ENCODE measurements around the gene TRIM45.
"Not testable (repeated sequence)": the region's sequence is repeated elsewhere in the genome, so short reads cannot be mapped to it uniquely, and the experiment has no call there.

TRIM45 gene

DNA sequence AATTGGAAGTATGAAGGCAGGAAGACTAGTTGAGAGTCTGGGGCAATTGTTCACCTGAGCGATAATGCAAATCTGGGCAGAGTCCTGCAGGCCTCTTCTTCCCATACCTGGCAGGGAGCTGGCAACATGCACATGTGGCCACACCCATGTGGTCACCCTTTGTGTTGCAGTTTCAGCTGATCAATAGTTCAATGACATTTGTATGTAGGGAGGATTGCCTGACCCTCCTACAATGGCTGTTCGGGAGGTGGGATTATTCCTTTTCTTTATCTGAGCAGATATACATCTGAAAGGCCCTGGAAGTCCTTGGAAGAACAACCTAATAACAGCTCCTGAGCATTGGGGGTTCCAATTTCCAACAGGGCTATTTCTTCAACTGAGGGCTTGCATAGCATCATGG is 15.2 kb upstream of the TRIM45 start:
- Histone ChIP-seq H3K27ac (ENCODE audit: low read depth in 2 of 2, low read length in 2 of 2) (no peak overlapping the region), H3K27me3 (ENCODE audit: control insufficient read depth in 2 of 2, insufficient read depth in 2 of 2, low read length in 2 of 2) (no peaks in the 10 kb centered on the region), H3K9ac (ENCODE audit: low read depth in 1 of 2, low read length in 2 of 2) (no peak overlapping the region), H3K9me3 (ENCODE audit: control insufficient read depth in 2 of 2, low read length in 2 of 2) (no peaks in the 10 kb centered on the region), H3K36me3 (ENCODE audit: control insufficient read depth in 2 of 2, insufficient read depth in 2 of 2, low read length in 2 of 2) (no peaks in the 10 kb centered on the region), H3K4me1 (ENCODE audit: control insufficient read depth in 2 of 2, insufficient read depth in 2 of 2, low read length in 2 of 2) (no peaks in the 10 kb centered on the region), H3K4me3 (ENCODE audit: low read length in 2 of 2) (no peak overlapping the region)

DNA sequence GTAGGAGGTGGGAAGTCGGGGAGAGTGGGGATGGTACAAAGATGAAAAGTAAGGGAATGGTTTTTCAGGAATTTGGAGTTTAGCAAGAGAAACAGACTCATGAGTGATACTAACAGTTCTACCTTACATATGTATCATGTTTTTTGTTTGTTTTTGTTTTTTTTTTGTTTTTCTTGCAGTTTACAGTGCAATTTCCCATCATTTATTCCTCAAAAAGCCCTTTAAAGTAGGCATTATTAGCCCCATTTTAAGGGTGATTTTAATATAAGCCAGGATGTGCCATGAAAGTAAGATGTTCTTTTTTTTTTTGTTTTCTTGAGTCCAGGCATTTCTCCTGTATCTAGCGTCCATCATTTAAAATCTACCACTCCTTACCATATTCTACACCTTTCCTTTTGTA is 13.8 kb upstream of the TRIM45 start:
- H3K4me1 ChIP-seq (ENCODE audit: control insufficient read depth in 2 of 2, insufficient read depth in 2 of 2, low read length in 2 of 2): no peaks in the 10 kb centered on the region
- H3K9ac ChIP-seq (ENCODE audit: low read depth in 1 of 2, low read length in 2 of 2): no peak overlapping the region
- no peak overlapping the region for H3K4me3 ChIP-seq (ENCODE audit: low read length in 2 of 2)
- no peaks in the 10 kb centered on the region for H3K36me3 ChIP-seq (ENCODE audit: control insufficient read depth in 2 of 2, insufficient read depth in 2 of 2, low read length in 2 of 2)
- no peaks in the 10 kb centered on the region for H3K27me3 ChIP-seq (ENCODE audit: control insufficient read depth in 2 of 2, insufficient read depth in 2 of 2, low read length in 2 of 2)
- H3K27ac ChIP-seq (ENCODE audit: low read depth in 2 of 2, low read length in 2 of 2): no peak overlapping the region
- no peaks in the 10 kb centered on the region for H3K9me3 ChIP-seq (ENCODE audit: control insufficient read depth in 2 of 2, low read length in 2 of 2)

DNA sequence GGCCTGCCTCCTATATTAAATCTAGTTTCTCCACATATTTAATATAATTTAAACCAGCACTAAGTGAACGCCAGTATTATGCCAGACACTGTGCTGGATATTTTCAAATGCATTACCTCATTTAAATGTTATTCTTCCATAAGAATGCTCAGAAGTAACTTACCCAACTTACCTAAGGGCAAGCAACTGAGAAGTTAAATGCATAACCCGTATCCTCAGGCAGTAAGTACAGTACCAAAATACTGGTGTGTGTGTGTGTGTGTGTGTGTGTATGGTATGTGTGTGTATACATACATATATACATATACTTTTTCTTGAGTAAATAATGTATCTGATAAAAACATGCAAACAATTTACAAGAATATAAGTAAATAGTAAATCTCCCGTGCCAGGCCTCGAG is 9.0 kb upstream of the TRIM45 start:
- Histone ChIP-seq H3K4me3 (ENCODE audit: low read length in 2 of 2) (no peak overlapping the region), H3K27me3 (ENCODE audit: control insufficient read depth in 2 of 2, insufficient read depth in 2 of 2, low read length in 2 of 2) (peaks cover 3% of the 10 kb centered on the region in 2 donors), H3K9ac (ENCODE audit: low read depth in 1 of 2, low read length in 2 of 2) (no peak overlapping the region), H3K36me3 (ENCODE audit: control insufficient read depth in 2 of 2, insufficient read depth in 2 of 2, low read length in 2 of 2) (no peaks in the 10 kb centered on the region), H3K4me1 (ENCODE audit: control insufficient read depth in 2 of 2, insufficient read depth in 2 of 2, low read length in 2 of 2) (no peaks in the 10 kb centered on the region), H3K27ac (ENCODE audit: low read depth in 2 of 2, low read length in 2 of 2) (no peak overlapping the region), H3K9me3 (ENCODE audit: control insufficient read depth in 2 of 2, low read length in 2 of 2) (no peaks in the 10 kb centered on the region)

DNA sequence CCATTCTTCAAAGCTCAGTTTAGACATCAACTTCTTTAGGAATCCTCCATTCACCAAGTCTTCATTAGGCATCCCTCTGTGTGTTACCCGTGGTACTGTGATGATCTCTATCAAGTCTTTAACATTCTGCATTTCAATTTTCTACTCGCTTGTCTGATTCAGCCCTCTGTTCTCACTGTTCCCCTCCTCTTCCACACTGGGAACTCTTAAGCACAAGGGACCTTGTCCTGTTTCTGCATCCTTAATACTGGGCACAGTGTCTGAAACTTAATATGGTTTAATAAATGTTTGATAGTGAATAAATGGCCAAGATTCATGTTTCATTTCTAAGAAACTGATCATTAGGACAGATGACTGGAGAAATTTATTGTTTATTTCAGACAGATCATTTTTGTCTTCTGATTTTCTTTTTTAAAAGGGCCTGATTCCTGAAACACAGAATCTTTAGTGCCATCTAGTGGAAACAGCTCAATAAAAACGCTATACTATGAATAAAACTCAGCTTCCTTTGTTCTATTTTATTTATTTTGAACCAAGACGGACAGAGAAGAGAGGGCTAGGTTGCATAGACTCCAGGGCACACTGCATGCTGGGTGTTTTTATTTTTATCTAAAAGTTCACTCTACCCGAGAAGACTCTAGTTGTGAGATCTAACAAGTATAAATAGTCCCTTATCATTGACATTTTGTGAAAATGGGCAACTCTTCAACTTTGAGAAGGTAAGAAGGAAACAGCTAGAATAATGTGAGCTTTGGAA is 7.0 kb upstream of the TRIM45 start:
- H3K36me3 ChIP-seq (ENCODE audit: control insufficient read depth in 2 of 2, insufficient read depth in 2 of 2, low read length in 2 of 2): no peaks in the 10 kb centered on the region
- H3K9ac ChIP-seq (ENCODE audit: low read depth in 1 of 2, low read length in 2 of 2): no peak overlapping the region
- H3K9me3 ChIP-seq (ENCODE audit: control insufficient read depth in 2 of 2, low read length in 2 of 2): no peaks in the 10 kb centered on the region
- H3K4me1 ChIP-seq (ENCODE audit: control insufficient read depth in 2 of 2, insufficient read depth in 2 of 2, low read length in 2 of 2): no peaks in the 10 kb centered on the region
- H3K27ac ChIP-seq (ENCODE audit: low read depth in 2 of 2, low read length in 2 of 2): no peak overlapping the region
- H3K4me3 ChIP-seq (ENCODE audit: low read length in 2 of 2): no peak overlapping the region
- H3K27me3 ChIP-seq (ENCODE audit: control insufficient read depth in 2 of 2, insufficient read depth in 2 of 2, low read length in 2 of 2): peaks cover 3 to 5% of the 10 kb centered on the region in 2 donors

DNA sequence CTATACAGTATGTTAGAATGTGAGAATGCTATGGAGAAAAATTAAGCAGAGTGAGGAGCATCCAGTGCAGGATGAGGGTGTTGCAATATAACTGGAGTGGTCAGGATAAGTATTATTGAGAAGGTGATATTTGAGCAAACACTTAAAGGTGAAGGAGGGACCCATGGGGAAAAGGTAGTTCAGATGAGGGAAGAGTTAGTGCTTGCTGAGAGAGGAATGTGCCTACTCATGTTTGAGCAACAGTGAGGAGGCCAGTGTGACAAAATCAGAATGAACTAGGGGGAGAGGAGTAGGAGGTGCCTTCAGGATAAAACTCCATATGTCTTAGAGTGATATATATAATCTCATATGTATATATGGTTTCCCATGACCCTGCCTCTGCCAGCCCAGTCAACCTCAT is 6.2 kb upstream of the TRIM45 start:
- no peaks in the 10 kb centered on the region for H3K36me3 ChIP-seq (ENCODE audit: control insufficient read depth in 2 of 2, insufficient read depth in 2 of 2, low read length in 2 of 2)
- H3K9ac ChIP-seq (ENCODE audit: low read depth in 1 of 2, low read length in 2 of 2): no peak overlapping the region
- H3K27ac ChIP-seq (ENCODE audit: low read depth in 2 of 2, low read length in 2 of 2): no peak overlapping the region
- H3K27me3 ChIP-seq (ENCODE audit: control insufficient read depth in 2 of 2, insufficient read depth in 2 of 2, low read length in 2 of 2): peaks cover 3 to 5% of the 10 kb centered on the region in 2 donors
- no peaks in the 10 kb centered on the region for H3K4me1 ChIP-seq (ENCODE audit: control insufficient read depth in 2 of 2, insufficient read depth in 2 of 2, low read length in 2 of 2)
- H3K4me3 ChIP-seq (ENCODE audit: low read length in 2 of 2): no peak overlapping the region
- no peaks in the 10 kb centered on the region for H3K9me3 ChIP-seq (ENCODE audit: control insufficient read depth in 2 of 2, low read length in 2 of 2)

DNA sequence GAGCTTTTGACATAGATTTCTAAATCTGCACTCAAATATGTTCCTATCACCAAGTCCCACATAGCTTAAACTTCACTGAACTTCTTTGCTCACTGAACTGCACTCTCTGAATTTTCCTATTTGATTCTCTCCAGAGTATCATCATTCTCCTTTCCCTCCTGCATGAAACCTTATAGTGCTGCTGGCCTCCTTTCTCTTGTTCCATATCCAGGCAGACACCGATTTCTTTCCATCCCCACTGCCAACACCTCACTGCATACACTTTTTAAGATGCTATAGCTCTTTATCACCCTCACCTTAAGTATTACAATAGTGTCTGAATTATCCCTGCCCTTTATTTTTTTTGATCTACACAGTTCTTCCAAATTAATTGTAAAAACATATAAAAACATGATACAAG is 3.1 kb upstream of the TRIM45 start:
- Histone ChIP-seq H3K9ac (ENCODE audit: low read depth in 1 of 2, low read length in 2 of 2) (no peak overlapping the region), H3K27ac (ENCODE audit: low read depth in 2 of 2, low read length in 2 of 2) (no peak overlapping the region), H3K9me3 (ENCODE audit: control insufficient read depth in 2 of 2, low read length in 2 of 2) (no peaks in the 10 kb centered on the region), H3K4me1 (ENCODE audit: control insufficient read depth in 2 of 2, insufficient read depth in 2 of 2, low read length in 2 of 2) (peaks cover 8 to 14% of the 10 kb centered on the region in 2 donors), H3K36me3 (ENCODE audit: control insufficient read depth in 2 of 2, insufficient read depth in 2 of 2, low read length in 2 of 2) (no peaks in the 10 kb centered on the region), H3K4me3 (ENCODE audit: low read length in 2 of 2) (no peak overlapping the region), H3K27me3 (ENCODE audit: control insufficient read depth in 2 of 2, insufficient read depth in 2 of 2, low read length in 2 of 2) (peaks cover 3 to 5% of the 10 kb centered on the region in 2 donors)

DNA sequence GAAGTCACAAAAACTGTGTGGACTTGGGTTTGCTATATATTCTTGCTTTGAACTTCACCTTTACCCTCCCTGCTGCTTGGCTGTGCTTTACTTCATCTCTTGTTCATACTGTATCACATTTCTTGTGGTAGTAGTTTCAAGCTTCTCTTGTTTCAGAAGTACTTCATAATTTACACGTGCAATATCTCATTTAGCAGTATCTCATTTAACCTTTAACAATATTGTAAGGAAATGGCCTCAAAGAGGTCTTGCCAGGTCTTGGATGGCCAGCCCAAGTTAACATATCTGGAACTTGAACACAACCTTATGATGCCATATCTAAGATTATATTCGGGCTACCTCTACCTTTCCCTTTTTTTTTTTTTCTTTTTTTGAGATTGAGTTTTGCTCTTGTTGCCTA is 1.7 kb upstream of the TRIM45 start:
- H3K27me3 ChIP-seq (ENCODE audit: control insufficient read depth in 2 of 2, insufficient read depth in 2 of 2, low read length in 2 of 2): peaks cover 3 to 5% of the 10 kb centered on the region in 2 donors

DNA sequence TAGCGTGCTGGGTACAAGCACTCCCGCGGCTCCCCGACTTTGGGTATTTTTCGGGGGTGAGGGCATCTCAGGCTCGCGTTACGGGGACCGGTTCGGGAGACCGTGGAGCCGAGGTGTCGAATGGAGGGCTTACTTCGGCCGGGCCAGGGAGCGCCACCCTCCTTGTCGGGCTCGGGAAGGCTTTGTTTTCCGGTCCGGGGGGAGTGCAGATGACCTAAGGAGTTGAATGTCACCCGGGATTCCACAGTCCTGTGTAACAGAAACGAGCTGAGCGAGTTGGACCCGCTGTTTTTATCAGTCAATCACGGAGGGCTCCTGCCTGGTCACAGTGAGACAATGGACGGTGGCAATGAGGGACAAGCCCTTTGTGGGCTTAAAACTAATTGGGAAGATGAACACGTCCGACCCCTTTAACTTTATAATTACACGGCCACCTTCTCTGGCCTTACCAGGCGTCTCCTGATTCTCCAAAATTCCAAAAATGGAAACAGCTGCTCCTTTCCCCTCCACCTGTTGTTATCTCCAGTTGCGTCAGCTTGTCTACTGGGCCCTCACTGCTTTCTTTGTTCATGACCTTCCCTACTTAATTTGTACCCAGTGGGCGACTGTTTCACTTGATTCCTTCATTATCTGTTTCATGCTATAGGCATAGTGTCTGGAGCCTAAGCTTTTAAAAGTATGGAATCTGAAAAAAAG is 929 bp upstream of the TRIM45 start:
- Histone ChIP-seq H3K4me3 (ENCODE audit: low read length in 2 of 2) (peak overlapping the region; percentile 90 to 97), H3K27ac (ENCODE audit: low read depth in 2 of 2, low read length in 2 of 2) (no peak overlapping the region), H3K9ac (ENCODE audit: low read depth in 1 of 2, low read length in 2 of 2) (peak overlapping the region; percentile 78 to 87), H3K36me3 (ENCODE audit: control insufficient read depth in 2 of 2, insufficient read depth in 2 of 2, low read length in 2 of 2) (no peaks in the 10 kb centered on the region), H3K4me1 (ENCODE audit: control insufficient read depth in 2 of 2, insufficient read depth in 2 of 2, low read length in 2 of 2) (peaks cover 8 to 14% of the 10 kb centered on the region in 2 donors), H3K9me3 (ENCODE audit: control insufficient read depth in 2 of 2, low read length in 2 of 2) (no peaks in the 10 kb centered on the region), H3K27me3 (ENCODE audit: control insufficient read depth in 2 of 2, insufficient read depth in 2 of 2, low read length in 2 of 2) (peaks cover 3 to 5% of the 10 kb centered on the region in 2 donors)

More for the DNA sequence above, 1.7 kb upstream of the TRIM45 start:
- no peak overlapping the region for H3K9ac ChIP-seq (ENCODE audit: low read depth in 1 of 2, low read length in 2 of 2)
- peaks cover 8 to 14% of the 10 kb centered on the region in 2 donors for H3K4me1 ChIP-seq (ENCODE audit: control insufficient read depth in 2 of 2, insufficient read depth in 2 of 2, low read length in 2 of 2)
- no peak overlapping the region for H3K4me3 ChIP-seq (ENCODE audit: low read length in 2 of 2)
- no peaks in the 10 kb centered on the region for H3K36me3 ChIP-seq (ENCODE audit: control insufficient read depth in 2 of 2, insufficient read depth in 2 of 2, low read length in 2 of 2)
- H3K27ac ChIP-seq (ENCODE audit: low read depth in 2 of 2, low read length in 2 of 2): no peak overlapping the region
- H3K9me3 ChIP-seq (ENCODE audit: control insufficient read depth in 2 of 2, low read length in 2 of 2): no peaks in the 10 kb centered on the region

DNA sequence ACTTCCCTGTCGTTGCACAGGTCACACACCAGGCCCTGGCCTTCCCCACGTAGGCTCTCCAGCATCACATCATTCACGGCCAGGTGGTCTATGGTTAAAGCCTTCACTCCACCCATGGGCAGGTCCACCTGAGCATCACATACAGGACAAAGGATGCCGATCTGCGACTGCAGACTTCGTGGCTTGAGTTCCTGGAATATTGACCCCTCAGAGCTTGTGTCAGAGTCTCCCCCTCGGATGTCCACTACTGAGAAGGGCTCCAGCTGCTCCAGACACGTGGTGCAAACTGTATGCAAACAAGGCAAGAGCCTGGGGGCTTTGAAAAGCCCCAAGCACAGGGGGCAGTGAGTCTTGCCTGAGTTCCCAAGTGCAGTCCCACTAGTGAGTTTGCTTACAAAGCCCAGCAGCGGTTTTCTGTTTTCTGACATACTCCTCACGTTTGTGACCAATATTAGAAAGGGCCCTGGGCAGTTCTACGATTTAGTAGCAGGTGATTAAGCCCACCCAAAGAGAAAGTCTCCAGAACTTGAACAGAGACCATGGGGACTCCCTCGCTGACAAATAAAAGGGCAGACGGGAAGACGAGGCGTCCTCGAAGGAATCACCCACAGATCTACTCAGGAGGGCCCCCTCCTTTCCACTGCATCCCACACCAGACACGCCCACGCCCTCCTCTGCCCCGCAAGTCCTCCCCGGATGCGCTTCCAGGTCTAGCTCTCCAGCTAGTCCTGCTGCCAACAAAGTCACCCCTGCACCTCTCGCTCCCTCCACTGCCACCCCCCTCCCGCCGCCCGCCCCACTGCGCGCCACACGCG is 568 bp downstream of the TRIM45 start:
- H3K4me1 ChIP-seq (ENCODE audit: control insufficient read depth in 2 of 2, insufficient read depth in 2 of 2, low read length in 2 of 2): peaks cover 8 to 14% of the 10 kb centered on the region in 2 donors
- peak overlapping the region; percentile 90 to 97 for H3K4me3 ChIP-seq (ENCODE audit: low read length in 2 of 2)
- peak overlapping the region; percentile 86 to 87 for H3K27ac ChIP-seq (ENCODE audit: low read depth in 2 of 2, low read length in 2 of 2)
- H3K27me3 ChIP-seq (ENCODE audit: control insufficient read depth in 2 of 2, insufficient read depth in 2 of 2, low read length in 2 of 2): peaks cover 3 to 5% of the 10 kb centered on the region in 2 donors
- H3K36me3 ChIP-seq (ENCODE audit: control insufficient read depth in 2 of 2, insufficient read depth in 2 of 2, low read length in 2 of 2): no peaks in the 10 kb centered on the region
- H3K9me3 ChIP-seq (ENCODE audit: control insufficient read depth in 2 of 2, low read length in 2 of 2): no peaks in the 10 kb centered on the region
- H3K9ac ChIP-seq (ENCODE audit: low read depth in 1 of 2, low read length in 2 of 2): peak overlapping the region; percentile 32 to 73

DNA sequence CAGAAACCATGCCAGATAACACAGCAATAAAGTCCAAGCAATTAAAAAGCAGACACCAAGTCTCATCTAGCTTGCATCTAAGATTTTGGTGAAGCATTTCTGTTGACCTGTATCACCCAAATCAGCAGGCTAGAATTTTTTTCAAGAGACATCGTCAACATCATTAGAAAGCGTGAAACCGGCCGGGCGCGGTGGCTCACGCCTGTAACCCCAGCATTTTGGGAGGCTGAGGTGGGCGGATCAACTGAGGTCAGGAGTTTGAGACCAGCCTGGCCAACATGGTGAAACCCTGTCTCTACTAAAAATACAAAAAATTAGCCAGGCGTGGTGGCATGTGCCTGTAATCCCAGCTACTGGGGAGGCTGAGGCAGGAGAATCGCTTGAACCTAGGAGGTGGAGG is 2.4 kb downstream of the TRIM45 start:
- not testable (repeated sequence) for H3K27ac ChIP-seq (ENCODE audit: low read depth in 2 of 2, low read length in 2 of 2); H3K9ac ChIP-seq (ENCODE audit: low read depth in 1 of 2, low read length in 2 of 2); H3K4me3 ChIP-seq (ENCODE audit: low read length in 2 of 2); H3K9me3 ChIP-seq (ENCODE audit: control insufficient read depth in 2 of 2, low read length in 2 of 2); H3K27me3 ChIP-seq (ENCODE audit: control insufficient read depth in 2 of 2, insufficient read depth in 2 of 2, low read length in 2 of 2); H3K36me3 ChIP-seq (ENCODE audit: control insufficient read depth in 2 of 2, insufficient read depth in 2 of 2, low read length in 2 of 2)
- peaks cover 8 to 14% of the 10 kb centered on the region in 2 donors for H3K4me1 ChIP-seq (ENCODE audit: control insufficient read depth in 2 of 2, insufficient read depth in 2 of 2, low read length in 2 of 2)
